GM23248 (cell line): ENCODE results near the gene DAZL.

ENCODE experiments used
- EZH2 ChIP-seq: fragments of 200-600 bp; sonication (generic); IDR thresholded peaks from 2 replicates; pipeline ENCODE4 v1.6.1; 2018; ENCODE audit warnings: antibody characterized with exemption, mild to moderate bottlenecking; ENCODE audit not compliant: insufficient read depth, poor library complexity, severe bottlenecking
- EZH2phosphoT487 ChIP-seq: fragments of 200-600 bp; sonication (generic); IDR thresholded peaks from 2 replicates; pipeline ENCODE4 v1.6.1; 2018; ENCODE audit warnings: antibody characterized with exemption, moderate library complexity, mild to moderate bottlenecking, low read depth; ENCODE audit not compliant: insufficient read depth

GRCh38 chr3:16543242-16543864 is 61.9 kb downstream of the DAZL start:
- TF ChIP-seq EZH2phosphoT487 = no peak
- no peak for TF ChIP-seq EZH2
